T-helper 17 cell (primary cell): ENCODE measurements around the gene CASP7. TPM values are rescaled to one million over a fixed set of nuclear protein-coding genes. Genes with fewer than 3 reads are reported as not detected.
A peak's percentile ranks its signal among the peaks of the same experiment; 100 is the strongest.

Source experiments
- ATAC-seq: fragments of 150-1000 bp; cut with Tn5 transposase; 2 replicates; pipeline ENCODE4 v1.10.0; 2021; ENCODE audit warnings: mild to moderate bottlenecking, moderate library complexity
- DNase-seq, 3 donors: peaks; one replicate each; pipeline versions ENCODE4 v3.0.0 to v3.0.0-alpha.2; 2020 to 2021
- H3K9me3 ChIP-seq: one replicate; pipeline ENCODE4 v1.7.0; 2013; ENCODE audit warnings: low read length, mild to moderate bottlenecking; ENCODE audit not compliant: control insufficient read depth, poor library complexity, severe bottlenecking
- H3K27ac Mint-ChIP-seq: one replicate; pipeline ENCODE4 v1.8.0; 2022; ENCODE audit warnings: mild to moderate bottlenecking, moderate library complexity, mixed read lengths
- H3K27me3 Mint-ChIP-seq: one replicate; pipeline ENCODE4 v1.8.0; 2022; ENCODE audit warnings: mixed read lengths
- H3K36me3 Mint-ChIP-seq: one replicate; pipeline ENCODE4 v1.8.0; 2022; ENCODE audit warnings: low read depth, mixed read lengths
- H3K4me1 Mint-ChIP-seq: one replicate; pipeline ENCODE4 v1.8.0; 2022; ENCODE audit warnings: mild to moderate bottlenecking, mixed read lengths
- H3K4me3 Mint-ChIP-seq: one replicate; pipeline ENCODE4 v1.8.0; 2022; ENCODE audit warnings: mild to moderate bottlenecking, moderate library complexity, mixed read lengths
- total RNA-seq, 4 donors: library from RNA in 2 of 4; stranded (reverse) in 2 of 4; gene quantifications; one replicate each; pipeline ENCODE4 v1.2.3 and lab custom pipeline; 2022 to 2026

Gene CASP7
- 10 to 100 TPM; 12.7 to 14.2 TPM for total RNA-seq
- total RNA-seq (lab: John Stamatoyannopoulos, UW): 21.1 to 33.6 reads per million in 2 donors

- peak; percentile 58 to 71 (median 63) for DNase-seq
- Mint-ChIP-seq H3K36me3 (no peaks in the 10 kb centered on the region), H3K27me3 (no peaks in the 10 kb centered on the region), H3K4me3 (peak within 1 kb of the TSS; percentile 98), H3K27ac (peak within 1 kb of the TSS; percentile 98), H3K4me1 (peaks cover 32% of the 10 kb centered on the region)
- peak; percentile 86 for ATAC-seq
- no peaks in the 10 kb centered on the region for H3K9me3 ChIP-seq
Observed at GRCh38 chr10:113679463-113680189, at the start of gene CASP7. Gene CASP7 (plus strand): TSS chr10:113679912. CDS start chr10:113697494, 17,582 bp downstream.

- H3K4me1 Mint-ChIP-seq: no peaks in the 10 kb centered on the region
- H3K4me3 Mint-ChIP-seq: no peak overlapping the region
- peaks cover 25% of the 10 kb centered on the region for H3K27me3 Mint-ChIP-seq
- H3K27ac Mint-ChIP-seq: no peak overlapping the region
- no peak for DNase-seq
- H3K36me3 Mint-ChIP-seq: no peaks in the 10 kb centered on the region
- no peaks in the 10 kb centered on the region for H3K9me3 ChIP-seq
- ATAC-seq: no peak
Observed at GRCh38 chr10:113630929-113631533, 48.7 kb upstream of the CASP7 start.

GRCh38 chr10:113631684-113632367 is 47.9 kb upstream of the CASP7 start:
- H3K9me3 ChIP-seq: no peaks in the 10 kb centered on the region
- Mint-ChIP-seq H3K4me1 (no peaks in the 10 kb centered on the region), H3K27ac (no peak overlapping the region), H3K4me3 (no peak overlapping the region), H3K27me3 (peaks cover 24% of the 10 kb centered on the region), H3K36me3 (no peaks in the 10 kb centered on the region)
- DNase-seq: no peak
- ATAC-seq: no peak

GRCh38 chr10:113639966-113640365 is 39.7 kb upstream of the CASP7 start:
- Mint-ChIP-seq H3K27me3 (peaks cover 59% of the 10 kb centered on the region), H3K36me3 (no peaks in the 10 kb centered on the region), H3K4me1 (no peaks in the 10 kb centered on the region), H3K27ac (no peak overlapping the region), H3K4me3 (no peak overlapping the region)
- H3K9me3 ChIP-seq: no peaks in the 10 kb centered on the region
- no peak for DNase-seq
- no peak for ATAC-seq

- Mint-ChIP-seq H3K36me3 (no peaks in the 10 kb centered on the region), H3K27ac (no peak overlapping the region), H3K27me3 (peaks cover 64% of the 10 kb centered on the region), H3K4me3 (no peak overlapping the region), H3K4me1 (no peaks in the 10 kb centered on the region)
- no peak for ATAC-seq
- no peak for DNase-seq
- H3K9me3 ChIP-seq: no peaks in the 10 kb centered on the region
Observed at GRCh38 chr10:113641702-113642101, 38.0 kb upstream of the CASP7 start.

GRCh38 chr10:113643183-113643582 is 36.5 kb upstream of the CASP7 start:
- Mint-ChIP-seq H3K27me3 (peaks cover 72% of the 10 kb centered on the region), H3K27ac (no peak overlapping the region), H3K36me3 (no peaks in the 10 kb centered on the region), H3K4me3 (no peak overlapping the region), H3K4me1 (no peaks in the 10 kb centered on the region)
- DNase-seq: no peak
- H3K9me3 ChIP-seq: no peaks in the 10 kb centered on the region
- no peak for ATAC-seq

- Mint-ChIP-seq H3K4me3 (no peak overlapping the region), H3K27me3 (peaks cover 77% of the 10 kb centered on the region), H3K27ac (no peak overlapping the region), H3K36me3 (no peaks in the 10 kb centered on the region), H3K4me1 (no peaks in the 10 kb centered on the region)
- ATAC-seq (no peak), DNase-seq (no peak)
- no peaks in the 10 kb centered on the region for H3K9me3 ChIP-seq
Observed at GRCh38 chr10:113644185-113645120, 35.3 kb upstream of the CASP7 start.

- Mint-ChIP-seq H3K4me3 (no peak overlapping the region), H3K36me3 (no peaks in the 10 kb centered on the region), H3K27ac (no peak overlapping the region), H3K27me3 (peaks cover 59% of the 10 kb centered on the region), H3K4me1 (no peaks in the 10 kb centered on the region)
- ATAC-seq (no peak), DNase-seq (no peak)
- H3K9me3 ChIP-seq: no peaks in the 10 kb centered on the region
Observed at GRCh38 chr10:113646336-113647201, 33.1 kb upstream of the CASP7 start.

GRCh38 chr10:113647812-113648211 is 31.9 kb upstream of the CASP7 start:
- DNase-seq (no peak), ATAC-seq (no peak)
- H3K4me3 Mint-ChIP-seq: no peak overlapping the region
- H3K36me3 Mint-ChIP-seq: no peaks in the 10 kb centered on the region
- peaks cover 50% of the 10 kb centered on the region for H3K27me3 Mint-ChIP-seq
- H3K4me1 Mint-ChIP-seq: no peaks in the 10 kb centered on the region
- H3K9me3 ChIP-seq: no peaks in the 10 kb centered on the region
- no peak overlapping the region for H3K27ac Mint-ChIP-seq

GRCh38 chr10:113648478-113648877 is 31.2 kb upstream of the CASP7 start:
- Mint-ChIP-seq H3K4me1 (no peaks in the 10 kb centered on the region), H3K36me3 (no peaks in the 10 kb centered on the region), H3K4me3 (no peak overlapping the region), H3K27me3 (peaks cover 48% of the 10 kb centered on the region), H3K27ac (no peak overlapping the region)
- DNase-seq (no peak), ATAC-seq (no peak)
- H3K9me3 ChIP-seq: no peaks in the 10 kb centered on the region

GRCh38 chr10:113650172-113650571 is 29.5 kb upstream of the CASP7 start:
- no peak overlapping the region for H3K4me3 Mint-ChIP-seq
- ATAC-seq: no peak
- peaks cover 56% of the 10 kb centered on the region for H3K27me3 Mint-ChIP-seq
- DNase-seq: no peak
- H3K36me3 Mint-ChIP-seq: no peaks in the 10 kb centered on the region
- H3K9me3 ChIP-seq: no peaks in the 10 kb centered on the region
- no peaks in the 10 kb centered on the region for H3K4me1 Mint-ChIP-seq
- H3K27ac Mint-ChIP-seq: no peak overlapping the region

GRCh38 chr10:113651021-113651420 is 28.7 kb upstream of the CASP7 start:
- DNase-seq (no peak), ATAC-seq (no peak)
- Mint-ChIP-seq H3K4me1 (no peaks in the 10 kb centered on the region), H3K36me3 (no peaks in the 10 kb centered on the region), H3K27ac (no peak overlapping the region), H3K4me3 (no peak overlapping the region), H3K27me3 (peaks cover 52% of the 10 kb centered on the region)
- no peaks in the 10 kb centered on the region for H3K9me3 ChIP-seq
